Stimulated activated naive CD8-positive, alpha-beta T cell treated with anti-CD3 and anti-CD28 coated beads, Interleukin-15, amount 100 ng/mL, for 72 hours (primary cell): Measurements from ENCODE around the gene ING2.

ENCODE experiments used
- ATAC-seq: fragments of 150-1000 bp; cut with Tn5 transposase; 2 replicates; pipeline ENCODE4 v1.10.0; 2021; ENCODE audit warnings: mild to moderate bottlenecking, moderate library complexity
- DNase-seq, 2 donors: peaks; one replicate each; pipeline ENCODE4 v3.0.0; 2021 to 2022
- H3K27ac Mint-ChIP-seq, 2 donors: one replicate each; pipeline ENCODE4 v1.8.0; 2022; ENCODE audit warnings: mild to moderate bottlenecking in 2 of 2, mixed read lengths in 2 of 2, moderate library complexity in 2 of 2
- H3K27me3 Mint-ChIP-seq: one replicate; pipeline ENCODE4 v1.8.0; 2022; ENCODE audit warnings: mixed read lengths
- H3K4me1 Mint-ChIP-seq: one replicate; pipeline ENCODE4 v1.8.0; 2022; ENCODE audit warnings: mild to moderate bottlenecking, mixed read lengths
- H3K4me3 Mint-ChIP-seq, 2 donors: one replicate each; pipeline ENCODE4 v1.8.0; 2022; ENCODE audit warnings: mild to moderate bottlenecking in 2 of 2, mixed read lengths in 2 of 2, moderate library complexity in 1 of 2
- H3K9me3 Mint-ChIP-seq, 2 donors: one replicate each; pipeline ENCODE4 v1.8.0; 2022; ENCODE audit warnings: mixed read lengths in 2 of 2

The ING2 gene

DNA sequence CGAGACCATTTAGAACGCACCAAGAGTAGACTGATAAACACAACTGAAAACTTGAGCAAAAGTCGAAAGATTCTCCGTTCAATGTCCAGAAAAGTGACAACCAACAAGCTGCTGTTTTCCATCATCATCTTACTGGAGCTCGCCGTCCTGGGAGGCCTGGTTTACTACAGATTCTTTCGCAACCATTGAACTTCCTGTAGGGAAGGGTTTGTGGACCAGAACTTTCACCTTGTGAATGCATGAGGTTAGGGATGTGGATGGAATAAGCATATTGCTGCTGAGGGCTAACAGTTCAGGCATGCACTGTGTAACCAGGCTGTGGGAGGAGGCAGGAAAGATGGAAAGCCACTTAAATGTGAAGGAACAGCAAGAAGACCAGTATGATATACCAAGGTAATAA lies 20.9 kb upstream of the ING2 start:
- Mint-ChIP-seq H3K27me3 (no peaks in the 10 kb centered on the region), H3K9me3 (no peaks in the 10 kb centered on the region), H3K27ac (peak overlapping the region in 1 of 2 donors; percentile 72), H3K4me1 (no peaks in the 10 kb centered on the region), H3K4me3 (no peak overlapping the region)
- DNase-seq (no peak), ATAC-seq (no peak)

DNA sequence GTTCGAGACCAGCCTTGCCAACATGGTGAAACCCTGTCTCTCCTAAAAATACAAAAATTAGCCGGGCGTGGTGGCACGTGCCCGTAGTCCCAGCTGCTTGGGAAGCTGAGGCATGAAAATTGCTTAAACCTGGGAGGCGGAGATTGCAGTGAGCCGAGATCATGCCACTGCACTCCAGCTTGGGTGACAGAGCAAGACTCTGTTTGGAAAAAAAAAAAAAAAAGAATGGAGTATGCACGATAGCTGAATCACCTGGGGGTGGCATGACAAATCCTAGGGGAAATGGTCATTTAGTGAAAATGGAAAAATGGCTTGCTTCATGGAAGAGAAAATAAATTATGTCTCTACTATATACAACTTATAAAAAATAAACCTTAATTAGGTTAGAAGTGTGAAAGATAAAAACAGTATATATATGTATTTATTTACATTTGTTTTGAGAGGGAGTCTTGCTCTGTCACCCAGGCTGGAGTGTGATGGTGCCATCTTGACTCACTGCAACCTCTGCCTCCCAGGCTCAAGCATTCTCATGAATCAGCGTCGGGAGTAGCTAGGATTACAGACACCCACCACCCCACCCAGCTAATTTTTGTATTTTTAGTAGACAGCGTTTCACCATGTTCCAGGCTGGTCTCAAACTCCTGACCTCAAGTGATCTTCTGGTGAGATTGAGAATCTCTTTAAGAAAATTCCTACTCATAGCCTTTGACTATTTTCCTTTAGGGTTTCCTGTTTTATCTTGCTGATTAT lies 19.3 kb upstream of the ING2 start:
- ATAC-seq: no peak
- no peak overlapping the region for H3K27ac Mint-ChIP-seq

DNA sequence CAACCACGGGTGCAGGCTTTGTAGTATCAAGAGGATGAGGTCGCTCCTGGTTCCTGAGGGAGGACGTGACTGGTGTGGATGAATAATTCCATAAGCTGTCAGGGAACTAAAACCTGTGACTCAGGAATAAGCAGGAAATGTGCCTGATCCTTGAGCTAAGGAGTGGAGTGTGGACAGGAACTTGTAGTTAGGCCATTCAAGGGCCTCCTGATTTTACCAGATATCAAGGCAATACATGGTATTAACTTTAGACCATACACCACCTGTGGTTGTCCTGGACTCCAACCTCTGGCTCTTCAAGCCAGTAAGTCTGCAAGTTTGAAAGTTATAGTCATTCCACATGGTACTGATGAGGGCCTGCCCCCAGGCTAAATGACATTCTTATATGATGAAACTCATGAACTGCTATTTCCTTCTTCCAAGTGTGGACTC lies 12.1 kb upstream of the ING2 start:
- H3K27me3 Mint-ChIP-seq: no peaks in the 10 kb centered on the region
- no peak overlapping the region for H3K4me3 Mint-ChIP-seq
- peaks cover 18 to 22% of the 10 kb centered on the region in 2 donors for H3K9me3 Mint-ChIP-seq
- H3K27ac Mint-ChIP-seq: peak overlapping the region in 1 of 2 donors; percentile 35
- DNase-seq (no peak), ATAC-seq (no peak)
- no peaks in the 10 kb centered on the region for H3K4me1 Mint-ChIP-seq

More for the DNA sequence above, 19.3 kb upstream of the ING2 start:
- no peaks in the 10 kb centered on the region for H3K27me3 Mint-ChIP-seq
- no peak for DNase-seq
- no peak overlapping the region for H3K4me3 Mint-ChIP-seq
- peaks cover 4% of the 10 kb centered on the region in 2 donors for H3K9me3 Mint-ChIP-seq
- H3K4me1 Mint-ChIP-seq: no peaks in the 10 kb centered on the region

- no peaks in the 10 kb centered on the region for H3K27me3 Mint-ChIP-seq
- peaks cover 18 to 22% of the 10 kb centered on the region in 2 donors for H3K9me3 Mint-ChIP-seq
- DNase-seq (no peak), ATAC-seq (no peak)
- no peak overlapping the region for H3K4me3 Mint-ChIP-seq
- H3K27ac Mint-ChIP-seq: no peak overlapping the region
- H3K4me1 Mint-ChIP-seq: no peaks in the 10 kb centered on the region
These were observed 11.6 kb upstream of the ING2 start for GRCh38 chr4:183493246-183493645.

- Mint-ChIP-seq H3K4me3 (no peak overlapping the region), H3K4me1 (peaks cover 7% of the 10 kb centered on the region), H3K9me3 (peaks cover 18 to 21% of the 10 kb centered on the region in 2 donors), H3K27ac (no peak overlapping the region), H3K27me3 (no peaks in the 10 kb centered on the region)
- no peak for ATAC-seq
- no peak for DNase-seq
These were observed 9.7 kb upstream of the ING2 start for GRCh38 chr4:183495184-183495583.

DNA sequence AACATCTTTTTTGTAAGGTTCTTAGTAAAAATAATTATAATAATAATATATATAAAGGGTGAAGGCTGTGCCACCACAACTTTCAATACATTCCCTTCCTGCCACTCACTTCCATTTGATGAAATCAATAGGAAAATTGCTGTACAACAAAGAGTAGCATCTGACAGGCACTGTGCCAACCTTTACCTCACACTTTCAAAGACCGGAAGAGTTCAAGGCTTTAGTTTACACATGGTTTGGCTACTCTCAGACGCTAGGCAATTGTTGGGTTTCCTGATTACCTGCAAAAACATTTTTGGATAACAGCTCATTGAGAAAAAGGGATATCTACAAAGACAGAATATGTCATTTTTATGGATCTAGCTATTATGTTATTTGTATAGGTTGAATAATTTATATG lies 5.5 kb upstream of the ING2 start:
- ATAC-seq: no peak
- H3K27ac Mint-ChIP-seq: no peak overlapping the region
- DNase-seq: no peak
- H3K4me1 Mint-ChIP-seq: peaks cover 18% of the 10 kb centered on the region
- no peaks in the 10 kb centered on the region for H3K27me3 Mint-ChIP-seq
- H3K9me3 Mint-ChIP-seq: no peaks in the 10 kb centered on the region
- H3K4me3 Mint-ChIP-seq: no peak overlapping the region

DNA sequence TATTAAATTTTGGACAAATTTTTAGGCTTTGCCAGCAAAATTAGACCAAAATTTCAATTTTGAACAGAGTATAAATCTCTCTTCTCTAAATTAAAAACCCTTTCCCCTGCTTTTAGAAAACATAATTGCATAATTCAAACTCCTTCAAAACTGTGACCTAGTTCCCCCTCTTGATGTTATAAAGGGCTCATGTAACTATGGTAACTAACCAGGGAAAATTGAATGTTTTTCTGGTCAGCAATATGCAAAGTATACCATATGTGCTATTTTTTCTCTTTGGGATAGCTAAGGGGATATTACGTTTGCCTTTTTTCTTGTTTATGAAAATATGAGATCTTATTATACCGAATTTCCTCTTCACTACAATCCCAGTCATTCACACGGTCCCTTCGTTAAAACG lies 5.1 kb upstream of the ING2 start:
- Mint-ChIP-seq H3K9me3 (no peaks in the 10 kb centered on the region), H3K4me3 (no peak overlapping the region), H3K27ac (no peak overlapping the region), H3K4me1 (peaks cover 18% of the 10 kb centered on the region), H3K27me3 (no peaks in the 10 kb centered on the region)
- DNase-seq: no peak
- no peak for ATAC-seq

- no peaks in the 10 kb centered on the region for H3K27me3 Mint-ChIP-seq
- ATAC-seq: peak; percentile 3
- no peak for DNase-seq
- H3K4me1 Mint-ChIP-seq: peaks cover 22% of the 10 kb centered on the region
- H3K9me3 Mint-ChIP-seq: no peaks in the 10 kb centered on the region
- H3K4me3 Mint-ChIP-seq: peak overlapping the region; percentile 94 to 96
- peak overlapping the region; percentile 95 to 96 for H3K27ac Mint-ChIP-seq
These were observed 1.3 kb upstream of the ING2 start for GRCh38 chr4:183503497-183504063.

GRCh38 chr4:183504064-183504929 lies 561 bp upstream of the ING2 start:
- no peaks in the 10 kb centered on the region for H3K9me3 Mint-ChIP-seq
- H3K4me1 Mint-ChIP-seq: peaks cover 16% of the 10 kb centered on the region
- peak; percentile 80 for ATAC-seq
- H3K27me3 Mint-ChIP-seq: no peaks in the 10 kb centered on the region
- peak; percentile 99 to 100 for DNase-seq
- peak overlapping the region; percentile 94 to 96 for H3K4me3 Mint-ChIP-seq
- peak overlapping the region; percentile 95 to 96 for H3K27ac Mint-ChIP-seq

DNA sequence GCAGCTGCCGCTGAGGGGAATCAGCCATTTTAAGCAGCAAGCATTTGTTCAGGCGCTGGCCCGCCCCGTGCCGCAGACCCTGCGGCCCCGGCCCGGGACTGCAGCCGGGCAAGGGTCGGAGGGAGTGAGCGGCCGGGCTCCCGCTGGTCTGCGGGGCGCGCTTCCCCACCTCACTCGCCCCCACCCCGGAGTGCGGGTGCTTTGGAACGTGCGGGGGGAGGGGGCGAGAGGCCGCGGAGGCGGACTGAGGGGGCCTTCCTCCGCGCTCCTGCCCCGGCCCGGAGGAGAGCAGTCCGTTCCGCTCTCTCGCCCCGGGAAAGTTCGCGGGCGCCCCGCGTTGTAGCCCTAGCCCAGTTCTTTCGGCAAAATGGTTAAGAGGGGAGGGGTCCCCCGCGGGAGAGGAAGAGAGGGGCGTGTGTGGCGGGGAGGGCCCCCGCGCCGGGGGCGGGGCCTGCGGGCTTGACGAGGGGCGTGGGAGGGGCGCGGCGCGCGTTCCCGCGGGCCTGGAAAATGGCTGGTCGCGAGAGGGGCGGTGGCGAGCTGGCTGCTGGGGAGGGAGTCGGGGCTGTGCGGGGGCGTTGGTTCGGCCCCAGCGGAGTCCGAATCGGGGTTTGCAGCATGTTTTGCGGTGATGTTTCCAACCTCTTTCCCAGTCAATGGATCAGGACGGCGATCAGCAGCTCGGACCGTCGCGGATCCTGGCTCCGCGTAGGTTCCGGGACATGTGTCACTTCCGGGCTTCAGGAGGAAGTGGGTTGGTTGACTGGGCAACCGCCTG lies 942 bp downstream of the ING2 start:
- no peaks in the 10 kb centered on the region for H3K9me3 Mint-ChIP-seq
- H3K4me3 Mint-ChIP-seq: peak overlapping the region; percentile 94 to 96
- H3K4me1 Mint-ChIP-seq: peaks cover 25% of the 10 kb centered on the region
- H3K27me3 Mint-ChIP-seq: no peaks in the 10 kb centered on the region
- ATAC-seq (peak; percentile 39), DNase-seq (peak; percentile 85 to 86)
- H3K27ac Mint-ChIP-seq: peak overlapping the region; percentile 95 to 96

DNA sequence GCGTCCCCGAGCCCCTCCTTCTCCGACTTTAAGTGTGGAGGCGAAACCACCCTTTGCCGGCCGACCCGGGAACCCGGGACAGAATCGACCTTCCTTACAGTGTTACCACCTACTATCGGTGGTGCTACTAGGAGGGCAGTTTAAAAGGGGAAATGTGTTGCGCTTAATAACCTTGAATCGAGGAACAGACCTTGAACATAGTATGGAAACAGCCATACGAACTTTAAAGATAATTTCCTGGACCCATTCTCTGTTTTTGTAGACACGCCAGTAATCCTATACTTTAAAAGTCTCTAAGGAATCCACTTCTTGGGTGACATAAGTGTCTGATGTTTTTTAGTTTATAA lies 1.5 kb downstream of the ING2 start:
- peak overlapping the region; percentile 95 to 96 for H3K27ac Mint-ChIP-seq
- peak overlapping the region; percentile 88 to 96 for H3K4me3 Mint-ChIP-seq
- H3K4me1 Mint-ChIP-seq: peaks cover 26% of the 10 kb centered on the region
- ATAC-seq (no peak), DNase-seq (no peak)
- no peaks in the 10 kb centered on the region for H3K9me3 Mint-ChIP-seq
- no peaks in the 10 kb centered on the region for H3K27me3 Mint-ChIP-seq

DNA sequence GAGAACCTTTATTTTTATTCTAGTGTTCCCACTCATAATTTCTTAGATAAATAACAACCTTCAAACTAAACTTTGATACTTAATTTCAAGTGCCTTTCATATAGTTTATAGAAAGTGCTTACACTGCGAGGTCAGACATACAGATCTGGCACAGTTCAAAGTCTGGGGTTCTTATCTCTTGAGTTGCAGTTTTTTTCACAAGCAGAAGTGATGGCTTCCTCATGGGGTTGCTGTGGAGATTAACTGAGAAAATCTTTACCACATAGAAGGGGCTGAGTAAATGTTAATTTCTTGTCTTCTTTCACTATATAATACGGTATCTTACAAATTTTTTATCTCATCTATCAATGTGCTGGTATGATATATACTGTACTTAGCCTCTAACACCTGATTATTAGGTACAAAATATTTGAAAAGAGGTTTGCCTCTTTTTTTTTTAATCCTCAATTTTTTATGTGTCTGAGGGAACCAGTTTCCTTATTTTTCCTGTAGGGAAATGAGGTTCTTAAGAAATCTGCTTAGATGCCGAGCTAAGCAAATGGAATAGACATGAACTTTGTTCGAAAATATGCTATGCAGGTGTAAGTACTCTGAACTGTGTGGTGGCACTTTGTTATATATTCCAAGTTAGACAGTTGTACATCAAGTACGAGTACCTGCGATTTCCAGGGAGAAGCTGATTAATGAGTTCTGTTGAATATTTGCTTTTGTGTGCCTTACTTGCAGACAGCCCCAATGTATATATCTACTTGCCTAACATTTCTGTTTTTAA lies 3.3 kb downstream of the ING2 start:
- Mint-ChIP-seq H3K4me3 (no peak overlapping the region), H3K27me3 (no peaks in the 10 kb centered on the region), H3K9me3 (no peaks in the 10 kb centered on the region), H3K27ac (no peak overlapping the region), H3K4me1 (peaks cover 16% of the 10 kb centered on the region)
- no peak for ATAC-seq
- no peak for DNase-seq

DNA sequence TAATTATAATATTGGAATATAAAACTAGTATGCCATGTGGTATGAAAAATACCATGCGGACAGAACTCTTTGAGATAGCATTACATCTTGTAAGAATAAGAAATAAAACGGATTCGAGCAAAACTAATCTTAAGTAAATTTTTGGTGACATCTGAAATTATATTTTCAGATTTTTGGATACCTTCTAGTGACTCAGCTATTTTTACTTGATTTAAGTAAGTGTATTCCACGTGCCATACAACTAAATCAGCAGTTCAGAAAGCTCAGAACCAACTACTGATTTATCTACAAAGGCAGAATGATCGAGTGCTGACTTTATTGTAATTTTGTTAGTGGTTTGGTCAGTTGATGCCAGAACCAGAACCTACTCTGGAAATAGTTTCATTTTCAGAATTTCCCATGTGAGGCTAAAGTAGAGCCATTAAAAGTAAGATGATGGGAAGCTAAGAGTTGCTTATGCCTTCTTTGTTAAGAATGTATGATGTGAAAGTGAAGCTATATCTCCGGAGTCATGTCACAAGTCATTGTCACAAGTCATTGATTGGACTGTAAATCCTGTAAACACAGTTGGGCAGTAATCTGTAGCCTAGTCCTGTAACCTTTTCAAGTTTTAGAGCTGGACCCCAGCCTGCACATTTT lies 4.0 kb downstream of the ING2 start:
- Mint-ChIP-seq H3K9me3 (no peaks in the 10 kb centered on the region), H3K27me3 (no peaks in the 10 kb centered on the region), H3K4me3 (no peak overlapping the region)

DNA sequence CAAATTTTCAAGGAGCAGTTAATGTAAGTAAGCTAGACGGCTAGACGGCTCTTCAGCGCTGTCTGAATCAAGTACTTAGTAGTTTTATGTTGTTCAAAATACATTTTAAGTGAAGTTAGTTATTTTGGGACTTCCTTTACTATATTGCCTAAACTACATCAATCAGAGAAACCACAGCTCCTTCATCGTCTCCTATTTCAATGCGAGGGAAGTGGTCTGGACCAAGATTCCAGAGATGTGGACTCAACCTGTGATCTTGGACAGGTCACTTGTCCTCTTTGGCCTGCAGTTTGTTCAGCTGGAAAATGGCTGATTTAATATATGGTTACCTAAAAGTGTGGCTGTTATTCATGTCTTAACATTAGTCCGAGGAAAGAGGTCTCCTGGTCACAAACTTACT lies 10.6 kb downstream of the ING2 start:
- DNase-seq (no peak), ATAC-seq (no peak)
- H3K4me1 Mint-ChIP-seq: peaks cover 6% of the 10 kb centered on the region
- H3K27me3 Mint-ChIP-seq: no peaks in the 10 kb centered on the region
- H3K27ac Mint-ChIP-seq: no peak overlapping the region
- no peak overlapping the region for H3K4me3 Mint-ChIP-seq
- H3K9me3 Mint-ChIP-seq: no peaks in the 10 kb centered on the region

More for the DNA sequence above, 4.0 kb downstream of the ING2 start:
- Mint-ChIP-seq H3K4me1 (peaks cover 15% of the 10 kb centered on the region), H3K27ac (no peak overlapping the region)
- ATAC-seq (no peak), DNase-seq (no peak)
